ENCODE results near the gene EYS.

- TF ChIP-seq CTCF (conservative IDR thresholded peaks at IDR 0.05; ENCODE audit: low read length) (no peak), EZH2phosphoT487 (IDR thresholded peaks at IDR 0.05; ENCODE audit: borderline replicate concordance) (no peak)
Observed at GRCh38 chr6:65259982-65260381, 447.0 kb downstream of the EYS start.

All from Loucy (cell line).